Stimulated activated CD4-positive, alpha-beta T cell treated with anti-CD3 and anti-CD28 coated beads, Interleukin-15, amount 100 ng/mL, for 1 hour (primary cell): ENCODE data around the gene VENTX.

Experiments
- DNase-seq, 2 donors: peaks; one replicate each; pipeline ENCODE4 v3.0.0-alpha.2; 2020; ENCODE audit warnings: low read depth in 1 of 2, low spot score in 1 of 2

VENTX gene

DNA sequence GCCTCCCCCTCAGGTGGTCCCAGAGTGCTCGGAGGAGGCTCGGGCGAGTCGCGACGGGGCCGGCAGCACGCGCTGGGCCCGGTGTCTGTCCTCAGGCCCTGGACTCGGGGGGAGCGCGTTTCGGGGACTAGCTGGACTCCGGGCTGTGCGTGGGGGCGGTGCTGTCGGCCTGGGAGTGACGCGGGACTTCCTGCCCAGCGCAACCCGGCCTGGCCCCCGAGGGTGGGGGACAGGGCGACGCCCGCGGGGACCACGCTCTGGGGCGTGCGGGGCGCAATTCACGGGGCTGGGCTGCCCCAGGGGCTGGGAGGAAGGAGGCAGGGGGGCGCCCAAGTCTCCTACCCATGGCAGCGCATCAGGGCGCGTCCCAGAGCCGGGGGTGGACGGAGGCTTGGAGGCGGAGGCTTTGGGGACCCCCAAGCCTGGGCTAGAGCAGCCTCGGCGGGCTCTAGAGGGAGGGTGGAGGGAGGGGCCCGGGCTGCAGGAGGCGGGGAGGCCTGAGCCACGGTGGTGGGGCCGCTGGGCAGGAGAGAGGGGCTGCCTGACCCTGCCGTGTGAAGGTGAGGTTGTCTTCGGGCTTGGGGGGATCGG is 2.3 kb upstream of the VENTX start:
- no peak for DNase-seq

DNA sequence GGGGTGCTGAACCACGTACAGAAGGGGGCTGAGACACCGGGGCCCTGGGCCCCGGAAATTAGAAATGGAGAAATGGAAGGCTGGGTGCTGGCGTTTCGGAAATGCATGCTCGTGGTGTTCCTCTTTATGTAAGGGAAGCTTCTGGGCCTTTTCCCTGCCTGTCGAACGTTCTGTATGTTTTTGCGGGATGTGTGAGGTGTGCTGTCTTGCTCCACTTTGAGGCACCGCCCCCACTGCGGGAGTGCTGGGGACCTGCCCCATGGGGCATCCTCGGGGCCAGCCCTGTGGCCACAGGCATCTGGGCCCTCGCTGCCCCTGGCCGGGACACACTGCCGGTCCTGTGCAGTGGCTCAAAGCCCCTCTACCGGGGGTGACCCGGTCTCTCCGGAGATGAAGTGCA is 1.7 kb upstream of the VENTX start:
- no peak for DNase-seq

DNA sequence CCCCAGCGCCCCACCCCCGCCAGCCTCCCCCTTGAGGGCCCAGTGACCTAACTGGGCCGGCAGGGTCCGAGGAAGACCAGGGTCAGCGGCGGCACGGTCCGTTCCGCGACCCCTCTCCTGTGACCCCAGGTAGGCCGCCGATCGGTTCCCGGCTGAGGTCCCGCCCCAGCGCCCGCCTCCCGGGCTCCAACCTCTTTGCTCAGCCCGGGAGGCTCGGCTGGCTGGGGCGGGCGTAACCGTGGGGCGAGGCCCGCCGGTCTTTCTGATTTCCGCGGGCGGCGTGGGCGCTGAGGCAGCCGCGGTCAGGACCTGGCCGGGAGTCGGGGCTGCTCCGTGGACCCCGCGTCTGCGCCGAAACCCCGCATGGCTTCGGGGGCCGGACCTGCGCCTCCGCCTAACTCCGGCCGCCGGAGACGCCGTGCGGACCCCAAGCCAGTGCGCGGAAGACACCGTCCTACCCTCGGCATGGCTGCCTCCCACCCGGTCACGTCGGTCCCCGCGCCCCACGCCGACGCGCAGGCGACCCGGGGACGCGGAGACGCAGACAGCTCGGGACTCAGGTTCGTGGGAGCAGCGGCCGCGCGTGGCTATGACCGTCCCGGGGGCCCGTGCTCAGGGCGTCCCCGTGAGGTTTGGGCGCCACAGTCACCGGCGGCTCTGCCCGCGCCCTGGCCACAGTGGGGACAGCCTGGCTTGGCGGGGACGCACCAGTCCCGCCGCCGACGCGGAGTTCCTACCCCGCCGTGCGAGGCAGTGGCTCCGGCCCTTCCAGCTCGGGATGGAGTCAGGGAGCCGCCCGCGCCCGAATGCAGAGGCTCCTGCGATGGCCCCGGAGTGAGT is 1.0 kb upstream of the VENTX start:
- no peak for DNase-seq

DNA sequence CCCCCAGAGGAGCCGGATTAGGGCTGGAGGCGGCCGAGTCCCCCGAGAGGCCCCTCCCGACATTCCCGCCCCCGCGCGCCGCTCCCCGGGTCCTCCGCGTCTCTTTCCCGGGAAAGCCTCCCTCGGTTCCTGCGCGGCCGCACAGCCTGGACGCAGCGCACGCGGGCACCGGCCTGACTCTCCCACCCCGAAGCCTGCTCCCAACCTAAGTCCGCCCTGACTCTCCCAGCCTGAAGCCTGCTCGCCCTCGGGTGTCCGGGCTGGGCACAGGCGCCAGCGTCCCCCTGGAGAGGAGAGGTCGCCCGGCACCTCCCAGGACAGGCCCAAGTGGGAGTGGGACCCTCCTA is 441 bp upstream of the VENTX start:
- no peak for DNase-seq

DNA sequence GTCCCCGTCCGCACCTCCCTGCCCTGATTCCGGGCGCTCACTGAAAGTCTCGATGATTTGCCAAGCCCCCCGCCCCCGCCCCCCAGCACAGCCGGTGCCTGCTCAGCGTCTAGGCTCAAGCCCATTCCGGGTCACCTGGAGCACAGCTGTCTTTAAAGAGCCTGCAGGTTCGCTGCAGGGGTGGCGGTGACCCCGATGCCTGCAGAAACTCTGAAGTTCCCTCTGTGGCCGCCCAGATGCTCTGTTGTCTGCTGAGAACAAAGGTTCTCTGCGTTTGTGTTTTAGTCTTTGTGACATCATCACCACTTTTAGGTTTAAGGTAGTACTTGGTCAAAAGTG is 780 bp downstream of the VENTX start:
- no peak for DNase-seq

DNA sequence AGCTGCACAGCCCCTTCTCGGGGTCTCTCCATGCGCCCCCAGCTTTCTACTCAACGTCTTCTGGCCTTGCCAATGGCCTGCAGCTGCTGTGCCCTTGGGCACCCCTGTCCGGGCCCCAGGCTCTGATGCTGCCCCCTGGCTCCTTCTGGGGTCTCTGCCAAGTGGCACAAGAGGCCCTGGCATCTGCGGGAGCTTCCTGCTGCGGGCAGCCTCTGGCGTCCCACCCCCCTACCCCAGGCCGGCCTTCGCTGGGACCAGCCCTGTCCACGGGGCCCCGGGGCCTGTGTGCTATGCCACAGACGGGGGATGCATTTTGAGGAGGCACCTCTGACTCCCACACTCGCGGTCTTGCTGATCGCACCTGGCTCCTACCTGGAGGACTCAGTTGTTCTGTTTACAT is 2.3 kb downstream of the VENTX start:
- no peak for DNase-seq

DNA sequence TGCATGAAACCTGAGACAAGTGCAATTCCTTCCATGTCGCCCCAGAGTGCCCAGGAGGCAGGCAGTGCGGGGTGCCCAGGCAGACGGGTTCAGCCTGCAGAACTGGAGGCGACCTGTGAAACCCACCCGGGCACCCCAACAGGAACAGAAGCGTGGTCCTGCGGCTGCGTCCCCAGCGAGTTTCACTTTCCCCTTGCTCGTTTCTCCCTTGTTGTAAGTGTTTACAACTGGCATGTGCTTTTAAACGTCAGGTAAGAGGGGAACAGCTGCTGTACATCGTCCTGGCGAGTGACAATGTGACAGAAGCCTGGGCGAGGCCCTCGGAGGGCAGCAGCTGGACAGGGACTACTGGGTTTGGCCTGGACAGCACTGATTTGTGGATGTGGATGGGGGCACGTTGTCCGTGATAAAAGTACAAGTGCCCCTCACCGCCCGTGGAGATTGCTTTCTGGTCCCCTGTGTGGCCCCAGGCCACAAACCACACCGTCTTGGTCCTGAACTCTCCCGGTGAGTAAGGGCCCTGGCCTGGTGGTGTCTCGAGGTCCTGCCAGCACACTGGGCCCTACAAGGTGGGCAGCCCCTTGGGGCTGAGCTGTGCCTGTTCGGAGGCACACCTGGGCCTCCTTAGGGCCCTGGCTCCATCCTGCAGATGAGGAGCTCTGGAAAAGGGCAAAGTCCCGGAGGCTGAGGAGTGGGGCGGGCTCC is 4.0 kb downstream of the VENTX start:
- no peak for DNase-seq

DNA sequence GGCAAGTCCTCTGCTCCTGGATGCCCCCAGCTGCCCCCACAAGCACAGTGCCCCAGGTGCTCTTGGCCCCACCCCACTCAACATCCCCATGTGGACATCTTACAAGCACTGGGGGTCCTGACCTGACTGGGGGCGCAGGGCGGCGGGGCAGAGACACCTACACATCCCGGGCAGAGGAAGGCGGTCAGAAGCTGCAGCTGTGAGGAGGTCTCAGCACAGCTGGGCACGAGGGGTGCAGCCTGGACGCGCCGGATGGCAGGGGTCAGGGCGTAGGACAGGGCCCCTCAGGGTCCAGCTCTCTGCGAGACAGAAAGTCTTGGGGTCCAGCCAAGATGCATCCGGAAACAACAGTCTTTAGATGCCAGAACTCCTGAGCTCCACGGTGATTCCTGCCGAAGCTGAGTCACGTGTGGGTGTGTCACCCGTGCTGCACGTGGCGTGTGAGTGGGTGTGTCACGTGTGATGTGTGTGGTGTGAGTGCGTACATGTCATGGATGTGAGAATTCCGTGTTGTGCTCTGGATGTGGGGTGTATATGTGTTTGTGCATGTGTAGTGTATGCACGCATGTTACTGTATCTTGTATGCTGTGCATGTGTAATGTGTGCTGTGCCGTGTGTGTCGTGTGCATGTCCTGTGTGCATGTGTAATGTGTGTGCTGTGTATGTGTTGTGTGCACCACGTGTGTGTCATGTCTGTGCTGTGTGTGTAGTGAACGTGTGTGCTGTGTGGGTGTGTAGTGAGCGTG is 5.1 kb downstream of the VENTX start:
- DNase-seq: no peak

DNA sequence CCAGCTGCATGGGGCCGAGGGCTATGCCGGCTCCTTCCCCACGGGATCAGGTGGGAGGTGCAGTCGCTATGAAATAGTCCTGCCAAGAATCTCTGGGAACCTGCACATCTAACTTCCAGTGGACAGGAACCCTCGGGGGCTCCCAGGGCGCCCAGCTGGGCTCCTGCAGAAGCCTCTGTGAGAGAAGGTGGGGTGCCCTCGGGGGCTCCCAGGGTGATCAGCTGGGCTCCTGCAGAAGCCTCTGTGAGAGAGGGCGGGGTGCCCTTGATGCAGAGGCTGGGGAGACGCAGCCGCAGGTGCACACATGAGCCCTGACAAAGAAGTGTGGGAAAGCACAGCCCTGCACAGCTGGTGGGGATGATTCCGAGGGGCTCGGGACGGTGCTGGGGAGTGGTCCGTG is 5.9 kb downstream of the VENTX start:
- no peak for DNase-seq

DNA sequence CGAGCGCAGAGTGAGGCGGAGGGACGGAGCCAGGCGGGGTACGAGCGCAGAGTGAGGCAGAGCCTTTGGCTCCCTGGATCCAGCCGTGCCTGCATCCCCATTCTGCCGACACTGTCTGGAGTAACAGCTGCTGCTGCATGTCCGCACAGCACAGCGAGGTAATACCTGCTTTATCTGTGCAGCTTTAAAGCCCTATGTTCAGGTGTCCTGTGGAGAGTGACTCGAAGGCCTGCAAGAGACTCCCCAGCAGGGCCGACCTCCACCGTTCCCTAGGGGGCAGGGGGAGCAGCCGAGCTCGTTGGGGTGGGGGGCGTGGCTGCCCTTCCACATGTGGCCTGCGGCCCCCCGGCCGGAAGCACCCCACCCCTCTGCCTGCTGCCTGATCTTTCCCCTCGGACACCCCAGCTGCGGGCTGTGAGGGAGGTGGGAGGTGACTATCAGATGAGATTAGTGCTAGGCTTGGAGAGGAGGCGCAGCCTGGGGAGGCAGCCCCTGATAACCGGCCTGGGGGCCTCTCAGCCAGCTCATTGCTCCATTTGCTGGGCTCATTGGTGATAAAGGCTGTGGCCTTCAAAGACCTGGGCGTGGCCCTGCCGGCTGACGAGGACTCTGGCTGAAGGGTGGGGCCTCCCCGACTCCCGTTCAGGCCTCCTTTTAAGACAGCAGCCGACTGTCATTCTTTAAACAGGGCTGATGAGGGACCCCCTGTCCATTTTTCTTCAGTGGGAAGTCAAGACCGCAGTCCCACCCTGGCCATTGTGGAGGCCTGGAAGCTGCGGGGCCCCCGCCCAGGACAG is 8.0 kb downstream of the VENTX start:
- no peak for DNase-seq

DNA sequence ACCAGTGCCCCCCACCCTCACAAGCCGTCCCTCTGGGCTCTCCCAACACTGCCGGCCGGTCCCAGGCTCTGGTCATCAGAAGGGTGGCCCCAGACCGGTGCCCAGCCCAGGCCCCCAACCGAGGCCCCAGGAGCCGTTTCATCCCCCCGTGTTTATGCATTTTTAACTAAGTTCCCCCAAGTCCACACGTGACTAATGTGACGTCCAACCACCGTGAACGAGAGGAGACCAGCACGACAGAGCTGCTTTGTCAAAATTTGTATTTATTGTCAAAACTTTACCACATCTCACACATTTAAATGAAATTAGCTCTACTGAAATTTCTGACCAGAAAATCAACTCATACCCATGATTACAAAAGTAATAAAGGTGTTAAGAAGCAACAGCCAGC is 8.6 kb downstream of the VENTX start:
- no peak for DNase-seq

DNA sequence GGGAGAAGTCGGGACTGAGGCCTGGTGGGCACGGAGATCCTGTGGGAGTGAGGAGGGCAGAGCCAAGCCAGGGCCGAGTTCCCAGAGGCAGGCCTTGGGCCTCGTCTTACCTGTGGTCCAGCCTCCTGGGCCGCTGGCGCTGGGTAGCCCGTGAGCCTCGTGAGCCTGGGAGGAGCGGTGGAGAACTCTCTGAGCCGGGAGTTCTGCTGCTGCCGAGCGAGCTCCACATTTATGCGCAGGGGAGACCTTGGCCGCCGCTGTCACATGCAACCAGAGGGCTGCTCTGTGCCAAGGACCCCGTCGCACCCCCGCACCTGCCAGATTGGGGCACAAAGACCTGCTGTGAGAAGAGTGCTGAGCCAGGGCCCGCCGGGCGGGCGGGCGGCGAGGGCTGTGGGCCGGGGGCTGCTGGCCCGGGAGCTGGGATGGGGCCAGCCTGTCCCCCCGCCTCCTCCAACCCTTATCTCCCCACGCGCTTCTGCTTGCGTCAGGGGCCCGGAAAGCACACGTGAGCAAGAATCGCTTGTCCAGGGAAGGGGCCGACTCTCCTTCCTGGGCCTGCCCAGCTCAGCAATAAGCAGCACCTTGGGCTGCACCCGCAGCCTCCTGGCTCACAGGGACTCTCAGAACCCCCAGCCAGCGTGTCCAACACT is 10.2 kb downstream of the VENTX start:
- no peak for DNase-seq

DNA sequence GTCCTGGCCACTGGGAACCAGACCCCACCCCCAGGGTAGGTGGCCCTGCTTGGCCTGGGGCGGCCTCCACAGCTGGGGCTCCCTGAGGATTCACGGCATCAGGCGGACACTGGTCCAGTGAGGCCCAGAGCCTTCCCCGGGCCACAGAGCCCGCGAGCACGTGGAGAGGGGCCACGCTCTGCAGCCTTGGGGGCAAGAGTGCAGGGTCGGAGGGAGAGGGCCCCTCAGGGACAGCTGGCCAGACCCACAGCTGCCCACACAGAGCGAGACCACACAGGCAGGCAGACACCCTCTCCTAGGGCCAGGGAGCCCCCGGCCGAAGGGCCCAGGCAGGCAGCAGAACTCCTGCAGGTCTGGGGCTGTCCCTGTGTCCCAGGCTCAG is 10.7 kb downstream of the VENTX start:
- no peak for DNase-seq

DNA sequence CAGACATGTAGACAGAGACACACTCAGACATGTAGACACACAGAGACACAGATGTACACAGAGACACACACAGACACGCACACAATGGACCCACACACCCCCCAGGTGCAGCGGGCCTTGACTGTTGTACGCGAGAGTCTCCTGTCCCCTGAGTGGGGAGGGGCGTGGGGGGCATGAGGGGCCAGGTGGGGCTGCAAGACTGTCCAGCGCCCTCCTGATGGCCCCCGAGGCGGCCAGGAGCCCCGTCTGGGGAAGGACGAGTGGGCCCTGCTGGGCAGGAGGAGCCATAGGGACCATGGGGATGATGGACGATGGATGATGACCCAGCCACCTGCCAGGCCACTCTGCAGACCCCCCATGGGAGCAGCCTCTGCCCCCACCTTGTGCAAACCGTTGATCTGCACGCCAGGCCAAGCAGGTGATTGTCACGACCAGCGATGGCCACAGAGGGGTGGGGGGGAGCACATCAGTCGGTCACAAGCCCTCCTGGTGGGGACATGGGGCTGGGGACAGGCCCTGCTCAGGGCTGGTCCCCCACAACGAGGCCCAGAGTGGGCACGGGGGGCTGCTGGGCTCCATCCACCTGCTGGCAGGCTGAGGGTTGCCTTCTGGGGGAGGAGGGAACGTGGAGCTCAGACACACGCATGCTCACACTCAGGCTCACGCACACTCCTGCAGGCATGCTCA is 11.6 kb downstream of the VENTX start:
- no peak for DNase-seq

DNA sequence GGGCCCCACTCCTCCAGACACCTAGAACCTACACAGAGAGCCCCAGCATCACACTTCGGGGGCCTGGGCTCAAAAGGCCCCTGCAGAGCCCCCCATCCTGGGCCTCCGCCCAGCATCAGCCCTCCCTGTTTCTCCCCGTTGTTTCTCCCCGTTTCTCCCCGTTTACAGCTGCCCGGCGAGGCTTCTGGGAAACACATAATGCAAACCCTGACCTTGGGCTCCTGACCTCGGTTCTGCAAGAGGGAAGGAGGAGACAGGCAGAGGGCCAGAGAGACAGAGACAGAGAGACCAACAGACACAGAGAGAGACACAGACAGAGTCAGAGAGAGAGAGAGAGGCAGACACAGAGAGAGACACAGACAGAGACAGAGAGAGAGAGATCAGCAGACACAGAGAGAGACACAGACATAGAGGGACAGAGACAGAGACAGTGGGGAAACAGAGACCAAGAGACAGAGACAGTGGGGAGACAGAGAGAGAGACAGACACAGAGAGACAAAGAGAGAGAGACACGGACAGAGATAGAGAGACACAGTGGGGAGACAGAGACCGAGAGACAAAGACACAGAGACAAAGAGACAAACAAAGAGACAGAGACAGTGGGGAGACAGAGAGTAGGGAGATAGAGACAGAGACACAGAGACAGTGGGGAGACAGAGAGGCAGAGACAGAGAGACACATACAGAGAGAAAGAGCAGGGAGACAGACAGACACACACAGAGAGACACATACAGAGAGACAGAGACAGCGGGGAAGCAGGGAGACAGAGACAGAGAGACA is 12.5 kb downstream of the VENTX start:
- no peak for DNase-seq

DNA sequence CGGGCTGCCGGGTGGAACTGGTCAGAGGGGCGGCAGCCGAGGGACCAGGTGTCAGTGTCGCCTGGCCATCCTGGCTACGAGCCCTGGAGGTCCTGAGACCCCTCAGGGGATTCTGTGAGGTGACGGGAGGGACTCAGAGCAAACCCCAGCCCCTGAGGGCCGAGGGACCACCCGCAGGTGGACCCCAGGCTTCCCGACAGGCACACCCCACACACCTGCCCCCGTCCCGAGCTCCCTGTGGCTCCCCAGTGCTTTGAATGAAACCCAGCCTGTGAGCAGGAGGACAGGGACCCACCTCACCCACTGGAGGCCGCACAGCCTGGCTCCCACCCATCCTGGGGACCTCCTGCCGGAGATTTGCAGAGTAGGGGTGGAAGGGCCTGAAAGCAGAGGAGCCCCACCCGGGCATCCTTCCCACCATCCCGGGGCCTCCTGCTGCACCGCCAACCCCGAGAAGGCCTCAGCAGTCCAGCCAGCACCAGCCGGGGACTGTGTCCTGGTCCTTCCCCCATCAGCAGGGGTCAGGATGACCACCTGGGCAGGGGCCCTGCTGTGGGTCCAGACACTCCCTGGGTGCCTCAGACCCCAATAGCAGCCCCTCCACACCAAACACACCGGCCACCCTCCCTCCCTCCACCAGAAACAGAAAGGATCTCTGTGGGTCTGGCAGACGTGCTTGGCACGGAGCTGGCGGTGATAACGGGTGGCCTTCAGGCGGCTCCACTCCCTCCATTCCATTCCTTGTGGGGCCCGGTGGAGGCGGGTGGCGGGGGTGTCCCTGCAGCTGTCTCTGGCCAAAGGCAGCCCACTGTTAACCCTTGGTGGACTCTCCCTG is 13.9 kb downstream of the VENTX start:
- DNase-seq: no peak

DNA sequence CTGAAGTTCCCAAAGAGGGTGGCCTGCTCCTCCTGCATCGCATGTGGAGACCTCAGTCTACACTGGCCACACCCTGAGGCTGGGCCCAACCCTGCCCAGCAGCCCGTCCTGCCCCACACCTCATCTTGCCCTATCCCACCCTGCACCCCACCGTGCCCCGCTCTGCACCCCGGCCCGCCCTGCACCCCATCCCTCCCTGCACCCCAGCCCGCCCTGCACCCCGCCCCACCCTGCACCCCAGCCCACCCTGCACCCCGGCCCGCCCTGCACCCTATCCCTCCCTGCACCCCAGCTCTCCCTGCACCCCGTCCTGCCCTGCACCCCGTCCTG is 14.5 kb downstream of the VENTX start:
- no peak for DNase-seq

DNA sequence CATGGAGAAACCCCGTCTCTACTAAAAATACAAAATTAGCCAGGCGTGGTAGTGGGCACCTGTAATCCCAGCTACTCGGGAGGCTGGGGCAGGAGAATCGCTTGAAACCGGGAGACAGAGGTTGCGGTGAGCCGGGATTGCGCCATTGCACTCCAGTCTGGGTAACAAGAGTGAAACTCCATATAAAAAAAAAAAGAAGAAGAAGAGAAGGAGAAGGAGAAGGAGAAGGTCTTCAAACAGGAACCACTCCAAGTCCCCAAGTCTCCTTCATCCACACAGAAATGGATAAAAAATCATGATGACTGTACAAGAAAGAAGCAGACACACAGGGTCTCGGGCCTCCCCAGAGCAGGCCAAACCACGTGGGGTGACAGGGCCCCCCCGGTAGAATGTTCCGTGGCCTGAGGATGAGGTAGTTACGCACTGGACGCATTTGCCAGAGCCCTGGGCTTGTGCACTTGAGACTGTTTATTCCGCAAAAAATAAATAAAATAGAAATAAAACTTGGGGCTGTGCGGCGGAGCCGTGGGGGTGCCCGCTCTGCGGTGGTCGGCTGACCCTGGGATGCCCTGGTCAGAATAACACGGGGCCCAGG is 15.8 kb downstream of the VENTX start:
- no peak for DNase-seq
